Ovary (tissue), 9 donors: Measurements from ENCODE around the gene SIDT1. TPM values are rescaled to one million over a fixed set of nuclear protein-coding genes. Genes with fewer than 3 reads are reported as not detected.

ENCODE experiments used
- DNase-seq, 5 donors: peaks; one replicate each; pipeline ENCODE4 v3.0.0-alpha.2; 2019 to 2020
- H3K27ac ChIP-seq, 2 donors: fragments of 200-600 bp; one replicate each; pipeline versions ENCODE4 v1.5.1 to v1.8.0; 2019 to 2022
- H3K27me3 ChIP-seq: fragments of 200-600 bp; one replicate; pipeline ENCODE4 v1.8.0; 2022
- H3K36me3 ChIP-seq: fragments of 200-600 bp; sonication (generic); one replicate; pipeline ENCODE4 v1.5.1; 2019
- H3K4me1 ChIP-seq: one replicate; pipeline ENCODE4 v1.8.1; 2013; ENCODE audit warnings: mild to moderate bottlenecking, moderate library complexity; ENCODE audit not compliant: insufficient read depth
- H3K4me3 ChIP-seq: fragments of 200-600 bp; sonication (generic); one replicate; pipeline ENCODE4 v1.5.1; 2017
- H3K9me3 ChIP-seq, 2 donors: fragments of 200-600 bp in 1 of 2; sonication (generic) in 1 of 2; one replicate each; pipeline versions ENCODE4 v1.5.1 to v1.8.1; 2013 to 2019; ENCODE audit warnings: mild to moderate bottlenecking in 1 of 2, moderate library complexity in 1 of 2
- EP300 ChIP-seq: sonication (generic); formaldehyde crosslinking; IDR thresholded peaks from one replicate; pipeline ENCODE4 v1.6.1; 2017; ENCODE audit warnings: antibody characterized with exemption
- POLR2A ChIP-seq: fragments of 450-650 bp; IDR thresholded peaks from one replicate; pipeline ENCODE4 v1.6.1; 2017; ENCODE audit warnings: antibody characterized with exemption, mild to moderate bottlenecking, moderate library complexity
- WGBS, 3 donors: extraction: QIAGEN DNeasy Blood & Tissue Kit in 1 of 3; methylation state at CpG; one replicate each; pipeline versions ENCODE4 v1.1.5 to v1.1.7; 2013 to 2017; 5-methylcytosine and 5-hydroxymethylcytosine counted together
- intact Hi-C, 4 donors: fragments of 100-400 bp; cut with DNase I; formaldehyde crosslinking; loops; one replicate each; pipeline versions ENCODE4 v1.11.0 to v1.15.1; 2022 to 2023
- polyA plus RNA-seq, 2 donors: library from polyadenylated mRNA; stranded (reverse); fragments of 200-250 nt in 1 of 2; fragments of 350-450 nt in 1 of 2; fragmentation: Illumina TruSeq in 1 of 2; extraction: RNeasy Lipid Tissue Mini Kit (QIAGEN cat#74804) in 1 of 2; gene quantifications; one replicate each; pipeline ENCODE4 v1.2.3, GENCODE V29; 2013 to 2014
- total RNA-seq, 7 donors: library from RNA; depleted of rRNA in 2 of 7; stranded (reverse); fragments of >200 nt in 2 of 7; fragmentation: NEBNext Ultra II Directional in 3 of 7; extraction: Animal tissue kit (Norgen Biotek cat#: 25700) in 3 of 7; gene quantifications; one replicate each; pipeline versions ENCODE4 v1.1.0 to v1.2.4, GENCODE V29; 2016 to 2023
- TF ChIP-seq, protein P1 (sequence below), 3 donors: fragments of 450-650 bp in 2 of 3; fragments of 200-600 bp in 1 of 3; IDR thresholded peaks; one replicate each; pipeline versions ENCODE4 v1.5.1 to v1.8.0; 2016 to 2022; ENCODE audit warnings: antibody characterized with exemption in 3 of 3, mild to moderate bottlenecking in 1 of 3
- donor health status: DM: no; HTN: no; CAD: no; lungs with moderate emphysema.
- donor health status: DM: no; HTN: no; CAD: no.
- donor health status: Bipolar disorder and iron deficiency.
- donor health status: DM: yes; HTN: yes; CAD: no.
- donor health status: DM: no; HTN: no; CAD: no.
- donor health status: DM: yes; HTN: yes; CAD: no.

The SIDT1 gene
- total and polyA plus RNA-seq, 9 donors: 0.34 to 12.3 (median 1.1) TPM

DNA sequence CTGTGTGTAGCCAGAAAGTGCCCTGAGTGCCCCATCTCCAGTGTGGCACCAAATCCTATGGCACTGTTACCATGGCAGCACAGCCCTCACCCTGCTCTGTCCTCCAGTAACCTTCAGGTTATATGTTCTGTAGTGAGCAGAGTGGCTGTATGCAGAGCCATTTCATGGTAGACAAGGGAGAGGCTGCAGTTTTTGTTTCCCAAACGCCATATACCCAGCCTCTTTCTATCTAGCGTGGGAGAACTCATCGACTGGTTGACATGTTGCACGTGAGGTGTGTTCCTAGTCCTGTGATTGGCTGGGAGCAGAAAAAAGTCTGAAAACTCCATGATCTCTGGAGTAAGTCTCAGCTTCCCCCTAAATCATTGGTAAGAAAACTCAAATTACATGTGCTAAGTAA lies 2.0 kb downstream of the SIDT1 start:
- no peak for DNase-seq
- Histone ChIP-seq H3K36me3 (no peaks in the 10 kb centered on the region), H3K27me3 (no peaks in the 10 kb centered on the region), H3K27ac (no peak overlapping the region), H3K4me3 (no peak overlapping the region), H3K4me1 (no peaks in the 10 kb centered on the region), H3K9me3 (no peaks in the 10 kb centered on the region)
- TF ChIP-seq POLR2A: no peak
- TF ChIP-seq, protein P1, sequence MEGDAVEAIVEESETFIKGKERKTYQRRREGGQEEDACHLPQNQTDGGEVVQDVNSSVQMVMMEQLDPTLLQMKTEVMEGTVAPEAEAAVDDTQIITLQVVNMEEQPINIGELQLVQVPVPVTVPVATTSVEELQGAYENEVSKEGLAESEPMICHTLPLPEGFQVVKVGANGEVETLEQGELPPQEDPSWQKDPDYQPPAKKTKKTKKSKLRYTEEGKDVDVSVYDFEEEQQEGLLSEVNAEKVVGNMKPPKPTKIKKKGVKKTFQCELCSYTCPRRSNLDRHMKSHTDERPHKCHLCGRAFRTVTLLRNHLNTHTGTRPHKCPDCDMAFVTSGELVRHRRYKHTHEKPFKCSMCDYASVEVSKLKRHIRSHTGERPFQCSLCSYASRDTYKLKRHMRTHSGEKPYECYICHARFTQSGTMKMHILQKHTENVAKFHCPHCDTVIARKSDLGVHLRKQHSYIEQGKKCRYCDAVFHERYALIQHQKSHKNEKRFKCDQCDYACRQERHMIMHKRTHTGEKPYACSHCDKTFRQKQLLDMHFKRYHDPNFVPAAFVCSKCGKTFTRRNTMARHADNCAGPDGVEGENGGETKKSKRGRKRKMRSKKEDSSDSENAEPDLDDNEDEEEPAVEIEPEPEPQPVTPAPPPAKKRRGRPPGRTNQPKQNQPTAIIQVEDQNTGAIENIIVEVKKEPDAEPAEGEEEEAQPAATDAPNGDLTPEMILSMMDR (IDR thresholded peaks at IDR 0.05): no peak
- TF ChIP-seq EP300: no peak
- 65 to 83% (median 70%) methylated on average over 4 of the region's 4 CpGs for WGBS, 3 donors
- intact Hi-C loops: no loop called here

DNA sequence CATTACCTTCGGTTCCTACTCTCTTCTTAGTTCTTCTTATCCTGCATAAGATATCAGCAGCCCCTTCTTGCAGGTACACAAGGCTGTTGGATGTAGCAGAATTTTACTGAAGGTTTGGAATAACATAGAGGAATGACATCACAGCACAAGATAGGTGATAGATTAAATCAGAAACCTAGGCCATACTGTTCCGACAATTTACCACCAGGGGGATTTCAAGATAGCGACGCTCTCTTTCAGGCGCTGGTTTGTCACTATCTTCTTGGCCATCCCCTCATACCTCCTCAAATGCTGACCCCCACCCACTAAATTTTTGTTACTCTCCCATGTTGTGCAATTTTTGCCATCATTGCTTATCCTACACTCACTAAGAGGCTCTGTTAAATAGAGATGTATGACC lies 3.5 kb downstream of the SIDT1 start:
- 62 to 84% (median 82%) methylated on average over 5 of the region's 5 CpGs for WGBS, 3 donors
- intact Hi-C loops: no loop called here
- TF ChIP-seq, protein P1 (IDR thresholded peaks at IDR 0.05): no peak
- TF ChIP-seq POLR2A (no peak), EP300 (no peak)

DNA sequence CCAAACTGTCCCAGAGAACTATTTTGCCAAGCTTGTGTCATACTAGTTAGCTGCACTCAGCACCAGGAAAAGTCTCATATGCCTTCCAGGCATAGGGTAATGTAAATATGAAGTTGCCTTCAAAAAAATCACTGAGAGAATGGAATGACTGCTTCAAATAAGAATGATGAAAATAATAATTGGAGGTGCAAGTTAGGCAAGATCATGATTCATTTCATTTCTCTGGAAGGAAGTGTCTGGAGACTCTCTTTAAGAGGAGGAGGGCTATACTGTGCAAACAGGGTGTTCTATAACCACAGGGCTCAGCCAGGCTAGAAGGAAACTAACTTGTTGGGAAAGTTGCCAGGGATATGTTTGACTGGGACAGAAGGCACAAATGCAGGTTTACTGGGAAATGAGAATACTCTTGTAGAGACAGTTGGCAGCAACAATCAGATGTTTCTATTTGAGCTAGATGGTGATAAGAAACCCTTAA lies 4.3 kb downstream of the SIDT1 start:
- H3K4me1 ChIP-seq: no peaks in the 10 kb centered on the region
- H3K4me3 ChIP-seq: no peak overlapping the region
- intact Hi-C loops: no loop called here
- no peaks in the 10 kb centered on the region for H3K36me3 ChIP-seq
- H3K9me3 ChIP-seq: no peaks in the 10 kb centered on the region
- DNase-seq: no peak
- H3K27ac ChIP-seq: no peak overlapping the region
- TF ChIP-seq POLR2A (no peak), EP300 (no peak)
- TF ChIP-seq, protein P1 (IDR thresholded peaks at IDR 0.05): no peak
- H3K27me3 ChIP-seq: no peaks in the 10 kb centered on the region

More for the DNA sequence above, 3.5 kb downstream of the SIDT1 start:
- DNase-seq: no peak
- H3K4me1 ChIP-seq: no peaks in the 10 kb centered on the region
- no peak overlapping the region for H3K4me3 ChIP-seq
- H3K27ac ChIP-seq: no peak overlapping the region
- no peaks in the 10 kb centered on the region for H3K27me3 ChIP-seq
- no peaks in the 10 kb centered on the region for H3K9me3 ChIP-seq
- H3K36me3 ChIP-seq: no peaks in the 10 kb centered on the region

DNA sequence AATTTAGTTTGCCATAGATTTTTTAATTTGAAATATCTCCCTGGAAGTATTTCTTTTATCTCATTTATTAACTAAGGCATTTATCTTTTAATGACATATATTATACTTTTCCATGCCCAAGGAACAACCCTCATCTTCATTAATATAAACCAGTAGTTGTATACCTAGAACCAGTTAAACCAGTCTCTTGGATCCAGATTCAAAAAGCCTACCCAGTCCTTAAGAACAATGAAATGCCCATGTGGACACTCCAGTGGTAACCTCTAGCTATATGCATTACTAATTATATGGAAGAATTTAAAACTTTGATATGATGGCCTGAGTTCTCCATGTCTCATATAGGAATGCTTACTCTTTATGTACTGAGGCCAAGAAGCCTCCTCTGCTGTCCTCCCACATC lies 4.8 kb downstream of the SIDT1 start:
- DNase-seq: no peak
- TF ChIP-seq POLR2A: no peak
- no peak for TF ChIP-seq EP300
- TF ChIP-seq, protein P1 (IDR thresholded peaks at IDR 0.05): no peak

DNA sequence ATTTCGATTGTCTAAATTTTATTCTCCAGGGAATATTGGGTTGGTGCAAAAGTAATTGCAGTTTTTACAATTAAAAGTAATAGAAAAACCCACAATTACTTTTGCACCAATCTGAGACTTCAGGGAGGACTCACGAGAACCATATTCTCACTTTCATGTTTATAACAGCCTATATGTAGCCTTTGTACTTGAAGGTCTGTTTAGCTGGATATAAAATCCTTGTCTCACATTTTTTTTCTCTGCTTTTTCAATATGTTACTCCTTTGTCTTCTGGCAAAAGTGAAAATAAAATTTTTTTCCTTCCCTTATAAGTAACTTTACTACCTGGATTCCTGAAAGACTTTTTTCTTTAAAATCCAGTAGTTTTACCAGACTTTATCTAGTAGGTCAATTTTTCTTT lies 9.2 kb downstream of the SIDT1 start:
- Histone ChIP-seq H3K4me1 (no peaks in the 10 kb centered on the region), H3K4me3 (no peak overlapping the region), H3K27me3 (no peaks in the 10 kb centered on the region), H3K36me3 (no peaks in the 10 kb centered on the region), H3K27ac (no peak overlapping the region), H3K9me3 (no peaks in the 10 kb centered on the region)
- 73 to 89% (median 84%) methylated on average over 2 of the region's 2 CpGs for WGBS, 3 donors
- TF ChIP-seq EP300 (no peak), POLR2A (no peak)
- TF ChIP-seq, protein P1 (IDR thresholded peaks at IDR 0.05): no peak
- DNase-seq: no peak
- intact Hi-C loops: no loop called here

More for the DNA sequence above, 4.8 kb downstream of the SIDT1 start:
- H3K9me3 ChIP-seq: no peaks in the 10 kb centered on the region
- H3K4me3 ChIP-seq: no peak overlapping the region
- intact Hi-C loops: no loop called here
- no peaks in the 10 kb centered on the region for H3K4me1 ChIP-seq
- no peaks in the 10 kb centered on the region for H3K27me3 ChIP-seq
- no peak overlapping the region for H3K27ac ChIP-seq
- no peaks in the 10 kb centered on the region for H3K36me3 ChIP-seq
